NOMO-1 treated with dmso at 0.1 percent for 144 hours (cell line): Measurements from ENCODE around the gene PTPRK.

Experiments
- DNase-seq: peaks from one replicate; lab custom pipeline; 2025; ENCODE audit not compliant: unreplicated experiment; lab: John Stamatoyannopoulos, UW

The PTPRK gene

GRCh38 chr6:128099571-128100197, 420.7 kb downstream of the PTPRK start:
- DNase-seq, result no peak

- DNase-seq, result no peak
Measured at GRCh38 chr6:128098000-128098581, 422.3 kb downstream of the PTPRK start.

GRCh38 chr6:128097009-128097408, 423.4 kb downstream of the PTPRK start:
- DNase-seq, result no peak

- DNase-seq, result no peak
Measured at GRCh38 chr6:128095362-128095761, 425.0 kb downstream of the PTPRK start.

GRCh38 chr6:128079021-128079420, 441.4 kb downstream of the PTPRK start:
- DNase-seq, result no peak

GRCh38 chr6:128078276-128078675, 442.1 kb downstream of the PTPRK start:
- DNase-seq, result no peak

- DNase-seq, result no peak
Measured at GRCh38 chr6:128076843-128077242, 443.6 kb downstream of the PTPRK start.

GRCh38 chr6:128074567-128074966, 445.8 kb downstream of the PTPRK start:
- no peak for DNase-seq

GRCh38 chr6:128073389-128073788, 447.0 kb downstream of the PTPRK start:
- no peak for DNase-seq

GRCh38 chr6:128071212-128071611, 449.2 kb downstream of the PTPRK start:
- DNase-seq, result no peak

- DNase-seq, result no peak
Measured at GRCh38 chr6:128070406-128070805, 450.0 kb downstream of the PTPRK start.

GRCh38 chr6:128069188-128069587, 451.2 kb downstream of the PTPRK start:
- no peak for DNase-seq

GRCh38 chr6:128068119-128068479, 452.3 kb downstream of the PTPRK start:
- no peak for DNase-seq

GRCh38 chr6:128067446-128068118, 452.8 kb downstream of the PTPRK start:
- no peak for DNase-seq

- no peak for DNase-seq
Measured at GRCh38 chr6:128065072-128065471, 455.3 kb downstream of the PTPRK start.

GRCh38 chr6:128064540-128064895, 455.9 kb downstream of the PTPRK start:
- no peak for DNase-seq

GRCh38 chr6:128063850-128064539, 456.4 kb downstream of the PTPRK start:
- no peak for DNase-seq

- no peak for DNase-seq
Measured at GRCh38 chr6:128062882-128063603, 457.4 kb downstream of the PTPRK start.

- no peak for DNase-seq
Measured at GRCh38 chr6:128057946-128058345, 462.5 kb downstream of the PTPRK start.

- no peak for DNase-seq
Measured at GRCh38 chr6:128057541-128057940, 462.9 kb downstream of the PTPRK start.

- no peak for DNase-seq
Measured at GRCh38 chr6:128053109-128053508, 467.3 kb downstream of the PTPRK start.
